IMR-90 (cell line): ENCODE results near the gene PIK3R5. TPM values are rescaled to one million over a fixed set of nuclear protein-coding genes. Genes with fewer than 3 reads are reported as not detected.

Source experiments
- ATAC-seq: fragments of 200-7000 bp; cut with Tn5 transposase; 2 replicates; pipeline ENCODE4 v1.9.1; 2020; ENCODE audit warnings: low read depth, mild to moderate bottlenecking, moderate library complexity
- BruUV-seq: library from RNA; stranded (reverse); fragments of 400-500 nt; replicated peaks from 2 replicates; lab custom pipeline; 2021; lab: Mats Ljungman, UMichigan
- CTCF ChIA-PET: fragments of 300-600 bp; formaldehyde crosslinking; extraction: SDS; loops from one replicate; lab custom pipeline; 2021; ENCODE audit warnings: antibody characterized with exemption; lab: Yijun Ruan, JAX
- POLR2A ChIA-PET: fragments of 300-600 bp; sonication (Branson Sonifier 250); formaldehyde crosslinking; loops from one replicate; lab custom pipeline; 2022; ENCODE audit warnings: antibody characterized with exemption; ENCODE audit not compliant: unreplicated experiment; lab: Charles Lee
- DNase-seq: peaks from one replicate; pipeline ENCODE4 v3.0.0; 2013
- H2AFZ ChIP-seq: replicated peaks from 2 replicates; pipeline ENCODE3; 2013; ENCODE audit warnings: low read length, mild to moderate bottlenecking; ENCODE audit not compliant: poor library complexity
- H2AK5ac ChIP-seq: 2 replicates; pipeline ENCODE4 v1.6.1; 2013; ENCODE audit warnings: low read depth, low read length, inconsistent platforms
- H2AK9ac ChIP-seq: replicated peaks from 2 replicates; pipeline ENCODE3; 2013; ENCODE audit warnings: mild to moderate bottlenecking, low read depth, low read length, moderate library complexity; ENCODE audit not compliant: poor library complexity
- H2BK120ac ChIP-seq: 2 replicates; pipeline ENCODE4 v1.6.1; 2013; ENCODE audit warnings: low read depth, low read length, inconsistent platforms
- H2BK15ac ChIP-seq: 3 replicates; pipeline ENCODE4 v1.6.1; 2013; ENCODE audit warnings: low read depth, low read length, inconsistent platforms
- H2BK20ac ChIP-seq: 2 replicates; pipeline ENCODE4 v1.6.1; 2013; ENCODE audit warnings: low read depth, mild to moderate bottlenecking, inconsistent platforms, low read length, moderate library complexity
- H2BK5ac ChIP-seq: 2 replicates; pipeline ENCODE4 v1.6.1; 2013; ENCODE audit warnings: mild to moderate bottlenecking, low read depth, low read length, inconsistent platforms; ENCODE audit not compliant: poor library complexity, severe bottlenecking
- H3K14ac ChIP-seq: replicated peaks from 2 replicates; pipeline ENCODE4 v1.6.1; 2013; ENCODE audit warnings: low read depth, low read length, inconsistent platforms
- H3K18ac ChIP-seq: 2 replicates; pipeline ENCODE4 v1.6.1; 2013; ENCODE audit warnings: low read depth, low read length, control low read depth
- H3K23ac ChIP-seq: 2 replicates; pipeline ENCODE4 v1.6.1; 2013; ENCODE audit warnings: low read depth, low read length, inconsistent platforms
- H3K27ac ChIP-seq: 2 replicates; pipeline ENCODE4 v1.5.1; 2013; ENCODE audit warnings: mild to moderate bottlenecking, control low read depth, low read length; ENCODE audit not compliant: insufficient read depth
- H3K27me3 ChIP-seq: 2 replicates; pipeline ENCODE4 v1.6.1; 2013; ENCODE audit warnings: low read length; ENCODE audit not compliant: control insufficient read depth, insufficient read depth
- H3K36me3 ChIP-seq: 2 replicates; pipeline ENCODE4 v1.6.1; 2013; ENCODE audit warnings: low read length, mixed read lengths; ENCODE audit not compliant: control insufficient read depth, insufficient read depth
- H3K4ac ChIP-seq: 2 replicates; pipeline ENCODE4 v1.6.1; 2013; ENCODE audit warnings: low read depth, low read length, inconsistent platforms
- H3K4me1 ChIP-seq: 2 replicates; pipeline ENCODE4 v1.6.1; 2013; ENCODE audit warnings: low read length, mixed read lengths; ENCODE audit not compliant: control insufficient read depth, insufficient read depth
- H3K4me2 ChIP-seq: 2 replicates; pipeline ENCODE4 v1.6.1; 2013; ENCODE audit warnings: low read depth, mild to moderate bottlenecking, control low read depth, low read length, moderate library complexity
- H3K4me3 ChIP-seq: 2 replicates; pipeline ENCODE4 v1.5.1; 2013; ENCODE audit warnings: low read depth, mild to moderate bottlenecking, control low read depth, low read length, moderate library complexity; ENCODE audit not compliant: insufficient read depth
- H3K56ac ChIP-seq: 2 replicates; pipeline ENCODE4 v1.6.1; 2013; ENCODE audit warnings: low read length, inconsistent platforms; ENCODE audit not compliant: insufficient read depth; ENCODE audit errors: extremely low read depth
- H3K79me1 ChIP-seq, 2 experiments: 2 replicates each; pipeline ENCODE4 v1.6.1; 2013; ENCODE audit warnings: low read length in 2 of 2, inconsistent platforms in 1 of 2, low read depth in 1 of 2
- H3K9ac ChIP-seq: 2 replicates; pipeline ENCODE4 v1.6.1; 2013; ENCODE audit warnings: low read depth, low read length, control low read depth
- H3K9me1 ChIP-seq: 2 replicates; pipeline ENCODE4 v1.6.1; 2013; ENCODE audit warnings: low read length, inconsistent platforms; ENCODE audit not compliant: insufficient read depth
- H3K9me3 ChIP-seq: 2 replicates; pipeline ENCODE4 v1.6.1; 2013; ENCODE audit warnings: low read length; ENCODE audit not compliant: control insufficient read depth, insufficient read depth
- H4K20me1 ChIP-seq: 2 replicates; pipeline ENCODE4 v1.6.1; 2013; ENCODE audit warnings: low read length, inconsistent platforms; ENCODE audit not compliant: insufficient read depth
- H4K5ac ChIP-seq: 2 replicates; pipeline ENCODE4 v1.6.1; 2013; ENCODE audit warnings: mild to moderate bottlenecking, low read depth, low read length, control low read depth
- H4K8ac ChIP-seq, 2 experiments: 2 replicates each; pipeline ENCODE4 v1.6.1; 2013; ENCODE audit warnings: low read depth in 2 of 2, low read length in 2 of 2, control low read depth in 1 of 2, inconsistent platforms in 1 of 2
- H4K91ac ChIP-seq: 2 replicates; pipeline ENCODE4 v1.6.1; 2013; ENCODE audit warnings: low read depth, low read length, inconsistent platforms; ENCODE audit not compliant: insufficient read depth
- BHLHE40 ChIP-seq: fragments of 150-350 bp; IDR thresholded peaks from 2 replicates; pipeline ENCODE4 v1.6.1; 2016; ENCODE audit warnings: mild to moderate bottlenecking, low read depth, low read length
- CEBPB ChIP-seq: IDR thresholded peaks from 2 replicates; pipeline ENCODE4 v1.6.1; 2012; ENCODE audit warnings: low read depth, low read length, improper control_type of control experiment
- CHD1 ChIP-seq: IDR thresholded peaks from 2 replicates; pipeline ENCODE4 v1.6.1; 2012; ENCODE audit warnings: low read depth, low read length, improper control_type of control experiment
- CTCF ChIP-seq: conservative IDR thresholded peaks from 2 replicates; pipeline ENCODE4 v1.5.1; 2012; ENCODE audit warnings: mild to moderate bottlenecking, low read depth, low read length, improper control_type of control experiment
- ELK1 ChIP-seq: fragments of 150-350 bp; IDR thresholded peaks from 2 replicates; pipeline ENCODE4 v1.6.1; 2016; ENCODE audit warnings: low read depth, mild to moderate bottlenecking, low read length, moderate library complexity, borderline replicate concordance
- FOS ChIP-seq: fragments of 150-350 bp; IDR thresholded peaks from 2 replicates; pipeline ENCODE4 v1.6.1; 2016; ENCODE audit warnings: low read depth, low read length
- MAFK ChIP-seq: IDR thresholded peaks from 2 replicates; pipeline ENCODE4 v1.6.1; 2012; ENCODE audit warnings: low read depth, low read length, improper control_type of control experiment
- MAZ ChIP-seq: IDR thresholded peaks from 2 replicates; pipeline ENCODE4 v1.6.1; 2012; ENCODE audit warnings: low read depth, mild to moderate bottlenecking, low read length, improper control_type of control experiment, moderate library complexity, borderline replicate concordance
- MXI1 ChIP-seq: IDR thresholded peaks from 2 replicates; pipeline ENCODE4 v1.6.1; 2012; ENCODE audit warnings: low read depth, mild to moderate bottlenecking, low read length, moderate library complexity, borderline replicate concordance
- NFE2L2 ChIP-seq: fragments of 150-350 bp; IDR thresholded peaks from 2 replicates; pipeline ENCODE4 v1.6.1; 2016; ENCODE audit warnings: low read depth, mild to moderate bottlenecking, low read length
- POLR2A ChIP-seq: IDR thresholded peaks from 2 replicates; pipeline ENCODE4 v1.6.1; 2012; ENCODE audit warnings: mild to moderate bottlenecking, low read depth, low read length
- RAD21 ChIP-seq: IDR thresholded peaks from 2 replicates; pipeline ENCODE4 v1.6.1; 2012; ENCODE audit warnings: low read length, improper control_type of control experiment
- RCOR1 ChIP-seq: IDR thresholded peaks from 2 replicates; pipeline ENCODE4 v1.6.1; 2012; ENCODE audit warnings: mild to moderate bottlenecking, low read length, improper control_type of control experiment; ENCODE audit not compliant: insufficient replicate concordance
- RFX5 ChIP-seq: IDR thresholded peaks from 2 replicates; pipeline ENCODE4 v1.8.0; 2012; ENCODE audit warnings: low read depth, mild to moderate bottlenecking, low read length, moderate library complexity
- SMC3 ChIP-seq: fragments of 150-350 bp; IDR thresholded peaks from 2 replicates; pipeline ENCODE4 v1.6.1; 2016; ENCODE audit warnings: low read depth, mild to moderate bottlenecking, antibody characterized with exemption, low read length, moderate library complexity
- USF2 ChIP-seq: fragments of 150-350 bp; IDR thresholded peaks from 2 replicates; pipeline ENCODE4 v1.6.1; 2017; ENCODE audit warnings: mild to moderate bottlenecking, antibody characterized with exemption, low read length, low read depth
- WGBS, 2 experiments: methylation state at CpG; one replicate each; pipeline versions ENCODE4 v1.1.5 to v1.1.7; 2013; ENCODE audit warnings: missing lambda C conversion rate in 2 of 2; ENCODE audit not compliant: insufficient read length in 1 of 2; ENCODE audit errors: extremely low coverage in 2 of 2; 5-methylcytosine and 5-hydroxymethylcytosine counted together
- dilution Hi-C: fragments of 300-500 bp; cut with HindIII; formaldehyde crosslinking; loops from one replicate; pipeline ENCODE4 v1.14.3; 2018; ENCODE audit warnings: low sequenced_read_pairs; ENCODE audit not compliant: unreplicated experiment
- in situ Hi-C: fragments of 300-500 bp; cut with MboI; formaldehyde crosslinking; loops from 3 replicates; pipeline ENCODE4 v1.14.3; 2019; ENCODE audit warnings: low sequenced_read_pairs, inconsistent platforms, mixed read lengths
- intact Hi-C: fragments of 100-400 bp; cut with micrococcal nuclease; formaldehyde crosslinking; loops from 2 replicates; pipeline ENCODE4 v1.10.0; 2022
- polyA plus RNA-seq, 3 experiments: library from polyadenylated mRNA; depleted of rRNA; stranded (reverse); fragments of >200 nt; gene quantifications; 2 replicates each; pipeline ENCODE4 v1.2.3, GENCODE V29; 2012; ENCODE audit warnings: low replicate concordance in 1 of 3
- total RNA-seq: library from RNA; depleted of rRNA; stranded (reverse); fragments of >200 nt; gene quantifications from 2 replicates; pipeline ENCODE4 v1.2.3, GENCODE V29; 2012

The PIK3R5 gene
- total and polyA plus RNA-seq, 2 of the 4 experiments (the other 2 are of a cell fraction), result not detected

- intact Hi-C loops (no loop called here), in situ Hi-C loops (no loop called here)
- H3K4me2 ChIP-seq, result no peak overlapping the region
These were observed 38.1 kb downstream of the PIK3R5 start for GRCh38 chr17:8927395-8927794.

More at GRCh38 chr17:8927395-8927794, 38.1 kb downstream of the PIK3R5 start:
- H3K56ac ChIP-seq, result no peak overlapping the region
- H3K79me1 ChIP-seq, result no peaks in the 10 kb centered on the region
- no peak overlapping the region for H2BK120ac ChIP-seq
- peak overlapping the region; percentile 65 for H2AK9ac ChIP-seq
- no peak overlapping the region for H2AK5ac ChIP-seq
- H2BK5ac ChIP-seq, result no peak overlapping the region
- CTCF ChIA-PET, result no interaction called here
- no peak overlapping the region for H3K4me3 ChIP-seq
- H4K8ac ChIP-seq, result no peak overlapping the region
- no peaks in the 10 kb centered on the region for H3K9me1 ChIP-seq
- BruUV-seq, result no TSS peak
- ATAC-seq, result no peak
- no peak overlapping the region for H2AFZ ChIP-seq
- H3K18ac ChIP-seq, result no peak overlapping the region
- WGBS, 2 experiments, result no CpG with 5 or more reads among the region's 3 CpGs
- no peak overlapping the region for H3K14ac ChIP-seq
- no peak overlapping the region for H2BK20ac ChIP-seq
- H3K4ac ChIP-seq, result no peak overlapping the region
- H3K27me3 ChIP-seq, result no peaks in the 10 kb centered on the region
- POLR2A ChIA-PET, result no interaction called here
- TF ChIP-seq CHD1 (no peak), NFE2L2 (no peak), SMC3 (no peak), FOS (no peak), POLR2A (no peak), USF2 (no peak), RCOR1 (no peak), RFX5 (no peak), ELK1 (no peak), CEBPB (no peak), MAZ (no peak), CTCF (no peak), MXI1 (no peak), MAFK (no peak), BHLHE40 (no peak), RAD21 (no peak)
- H3K9me3 ChIP-seq, result peaks cover 17% of the 10 kb centered on the region
- no peak overlapping the region for H3K9ac ChIP-seq
- no peak overlapping the region for H4K5ac ChIP-seq
- DNase-seq, result no peak
- dilution Hi-C loops, result no loop called here
- no peak overlapping the region for H3K23ac ChIP-seq
- no peaks in the 10 kb centered on the region for H3K4me1 ChIP-seq
- no peak overlapping the region for H2BK15ac ChIP-seq
- no peaks in the 10 kb centered on the region for H3K36me3 ChIP-seq
- H4K20me1 ChIP-seq, result no peaks in the 10 kb centered on the region
- H4K91ac ChIP-seq, result no peak overlapping the region
- no peak overlapping the region for H3K27ac ChIP-seq
